Measurements from ENCODE around the gene GABRG3. TPM values are rescaled to one million over a fixed set of nuclear protein-coding genes. Genes with fewer than 3 reads are reported as not detected.

GABRG3 gene
- total RNA-seq, 1 donor from 2014 or later = not detected

GRCh38 chr15:27512281-27513001 is 541.5 kb downstream of the GABRG3 start:
- Histone ChIP-seq H3K27me3 (ENCODE audit: low read depth) (no peaks in the 10 kb centered on the region), H3K36me3 (no peaks in the 10 kb centered on the region), H3K27ac (no peak overlapping the region), H3K9me3 (peaks cover 15% of the 10 kb centered on the region), H3K4me1 (no peaks in the 10 kb centered on the region), H3K4me3 (no peak overlapping the region)
- ATAC-seq (no peak), DNase-seq (no peak)
- intact Hi-C loops (cut with DNase I) = no loop called here
- no peak for TF ChIP-seq CTCF (IDR thresholded peaks at IDR 0.05)

- Histone ChIP-seq H3K4me1 (no peaks in the 10 kb centered on the region), H3K9me3 (peaks cover 3% of the 10 kb centered on the region), H3K36me3 (no peaks in the 10 kb centered on the region), H3K27me3 (ENCODE audit: low read depth) (no peaks in the 10 kb centered on the region), H3K4me3 (no peak overlapping the region), H3K27ac (no peak overlapping the region)
- ATAC-seq (no peak), DNase-seq (no peak)
- intact Hi-C loops (cut with DNase I) = no loop called here
- no peak for TF ChIP-seq CTCF (IDR thresholded peaks at IDR 0.05)
Measured at GRCh38 chr15:27514526-27514925, 543.5 kb downstream of the GABRG3 start.

- TF ChIP-seq CTCF (IDR thresholded peaks at IDR 0.05) = no peak
- Histone ChIP-seq H3K36me3 (no peaks in the 10 kb centered on the region), H3K9me3 (no peaks in the 10 kb centered on the region), H3K27me3 (ENCODE audit: low read depth) (no peaks in the 10 kb centered on the region), H3K27ac (no peak overlapping the region), H3K4me3 (no peak overlapping the region), H3K4me1 (no peaks in the 10 kb centered on the region)
- intact Hi-C loops (cut with DNase I) = no loop called here
- ATAC-seq = no peak
- DNase-seq = no peak
Measured at GRCh38 chr15:27527490-27528067, 556.6 kb downstream of the GABRG3 start.

- DNase-seq = no peak
- no peaks in the 10 kb centered on the region for H3K36me3 ChIP-seq
- no peak overlapping the region for H3K4me3 ChIP-seq
- H3K27ac ChIP-seq = no peak overlapping the region
- intact Hi-C loops (cut with DNase I) = no loop called here
- no peak for ATAC-seq
- no peak for TF ChIP-seq CTCF (IDR thresholded peaks at IDR 0.05)
- no peaks in the 10 kb centered on the region for H3K4me1 ChIP-seq
- H3K9me3 ChIP-seq = no peaks in the 10 kb centered on the region
- no peaks in the 10 kb centered on the region for H3K27me3 ChIP-seq (ENCODE audit: low read depth)
Measured at GRCh38 chr15:27529399-27529798, 558.4 kb downstream of the GABRG3 start.

GRCh38 chr15:27530994-27531393 is 560.0 kb downstream of the GABRG3 start:
- Histone ChIP-seq H3K4me1 (no peaks in the 10 kb centered on the region), H3K4me3 (no peak overlapping the region), H3K27me3 (ENCODE audit: low read depth) (no peaks in the 10 kb centered on the region), H3K36me3 (no peaks in the 10 kb centered on the region), H3K9me3 (no peaks in the 10 kb centered on the region), H3K27ac (no peak overlapping the region)
- DNase-seq (no peak), ATAC-seq (no peak)
- no peak for TF ChIP-seq CTCF (IDR thresholded peaks at IDR 0.05)
- intact Hi-C loops (cut with DNase I) = no loop called here
